ENCODE measurements around the gene TELO2.
A peak's percentile ranks its signal among the peaks of the same experiment; 100 is the strongest.

Gene TELO2

DNA sequence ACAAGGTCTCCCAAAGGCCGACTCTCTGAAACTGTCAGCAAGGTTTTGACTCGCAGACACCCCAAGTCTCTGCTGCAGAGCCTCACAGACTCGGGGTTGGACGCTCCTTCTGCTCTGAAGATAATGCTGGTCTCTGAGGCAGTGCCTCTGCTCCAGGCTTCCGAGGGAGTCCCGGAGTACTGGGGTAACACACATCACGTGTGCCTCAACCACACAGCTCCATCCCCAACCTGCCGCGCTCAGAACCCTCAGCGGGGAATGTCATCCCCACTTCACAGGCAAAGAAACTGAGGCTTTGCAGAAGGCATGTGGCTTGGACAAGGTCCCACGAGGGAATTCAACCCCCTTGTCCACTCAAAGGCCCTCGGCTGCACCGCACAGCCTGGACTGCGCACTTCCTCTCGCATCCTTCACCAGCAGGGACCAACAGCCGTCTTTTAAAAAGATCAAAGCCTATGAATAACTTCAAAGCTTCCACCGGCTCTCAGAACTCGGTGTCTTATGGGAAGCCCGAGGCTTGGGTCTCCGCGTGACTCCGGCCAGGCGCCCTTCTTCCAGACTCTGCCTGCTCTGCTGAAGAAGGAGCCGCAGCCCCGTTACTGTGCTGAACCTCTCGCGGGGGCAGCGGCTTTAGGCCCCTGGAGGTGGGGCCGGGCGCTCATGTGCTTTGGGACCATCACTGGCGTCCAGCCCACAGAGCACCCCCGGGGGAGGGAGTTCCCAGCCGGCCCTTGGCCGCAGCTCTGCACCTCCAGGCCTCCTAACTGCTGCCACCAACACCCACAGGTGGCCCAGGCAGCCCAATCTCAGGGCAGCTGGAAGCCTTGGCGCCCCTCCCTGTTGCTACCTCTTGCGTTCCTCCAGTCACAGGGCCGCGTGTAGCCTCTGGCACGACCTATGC, 42.5 kb downstream of the TELO2 start:
- no peak for DNase-seq (ENCODE audit: low read depth in 2 of 2)

DNA sequence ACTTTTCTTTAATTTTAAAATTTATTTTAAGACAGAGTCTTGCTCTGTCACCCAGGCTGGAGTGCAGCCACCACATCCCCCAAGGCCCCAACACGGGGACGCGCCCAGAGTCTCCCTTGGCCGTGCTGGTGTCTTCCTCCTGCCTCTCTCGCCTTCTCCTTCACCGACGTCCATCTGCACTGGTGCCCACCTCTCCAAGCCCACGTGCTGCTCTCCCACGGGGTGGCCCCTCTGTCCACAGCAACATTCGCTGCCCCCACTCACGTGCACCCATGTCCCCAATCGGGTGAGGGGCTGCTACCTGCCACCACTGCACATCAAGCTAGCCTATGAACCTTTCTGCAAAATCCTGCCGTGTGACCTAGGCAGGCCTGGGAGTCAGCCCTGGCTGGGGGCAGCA, 43.4 kb downstream of the TELO2 start:
- no peak for DNase-seq (ENCODE audit: low read depth in 2 of 2)

DNA sequence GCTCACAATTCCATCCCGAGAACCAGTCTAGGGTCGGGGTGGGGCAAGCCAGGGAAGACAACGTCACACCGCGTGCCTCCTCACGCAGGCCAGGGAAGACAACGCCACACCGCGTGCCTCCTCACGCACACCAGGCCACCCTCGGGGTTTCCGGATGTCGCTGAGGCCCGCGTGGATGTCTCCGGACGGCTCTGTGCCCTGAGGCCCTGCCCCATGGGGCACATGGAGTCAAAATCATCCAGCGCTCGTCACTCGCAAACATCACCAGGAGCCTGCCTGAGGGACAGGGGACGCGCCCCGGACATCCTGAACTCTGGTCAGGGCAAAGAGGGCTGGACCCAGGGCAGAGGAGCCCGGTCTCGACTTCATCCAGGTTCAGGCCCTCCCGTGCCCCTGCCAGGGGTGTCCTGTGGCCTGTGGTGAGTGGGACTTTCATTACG, 44.0 kb downstream of the TELO2 start:
- no peak for DNase-seq (ENCODE audit: low read depth in 2 of 2)

DNA sequence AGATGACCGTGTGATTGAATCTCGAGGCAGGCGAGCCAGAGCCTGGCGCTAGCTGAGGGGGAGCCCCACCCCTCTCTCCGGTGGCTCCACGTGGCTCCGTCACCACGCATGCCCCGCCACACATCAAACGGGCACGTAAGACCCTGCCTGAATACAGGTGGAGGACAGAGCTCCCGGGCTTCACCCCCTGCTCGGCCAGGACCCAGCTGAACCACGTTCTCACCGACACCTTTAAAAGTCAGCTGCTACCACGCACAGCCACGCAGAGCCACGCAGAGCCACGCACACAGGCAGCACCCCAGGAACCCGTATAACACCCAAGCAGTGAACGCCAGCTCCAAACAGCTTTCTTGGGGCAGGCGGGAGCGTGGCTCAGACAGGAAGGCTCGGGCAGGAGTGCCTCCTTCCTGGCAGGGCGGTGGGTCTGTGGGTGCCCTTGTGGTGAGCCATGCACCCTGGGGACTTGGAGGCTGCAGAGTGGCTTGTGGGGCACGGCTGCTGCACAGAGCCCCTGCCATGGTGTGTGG, 44.7 kb downstream of the TELO2 start:
- no peak for DNase-seq (ENCODE audit: low read depth in 2 of 2)

DNA sequence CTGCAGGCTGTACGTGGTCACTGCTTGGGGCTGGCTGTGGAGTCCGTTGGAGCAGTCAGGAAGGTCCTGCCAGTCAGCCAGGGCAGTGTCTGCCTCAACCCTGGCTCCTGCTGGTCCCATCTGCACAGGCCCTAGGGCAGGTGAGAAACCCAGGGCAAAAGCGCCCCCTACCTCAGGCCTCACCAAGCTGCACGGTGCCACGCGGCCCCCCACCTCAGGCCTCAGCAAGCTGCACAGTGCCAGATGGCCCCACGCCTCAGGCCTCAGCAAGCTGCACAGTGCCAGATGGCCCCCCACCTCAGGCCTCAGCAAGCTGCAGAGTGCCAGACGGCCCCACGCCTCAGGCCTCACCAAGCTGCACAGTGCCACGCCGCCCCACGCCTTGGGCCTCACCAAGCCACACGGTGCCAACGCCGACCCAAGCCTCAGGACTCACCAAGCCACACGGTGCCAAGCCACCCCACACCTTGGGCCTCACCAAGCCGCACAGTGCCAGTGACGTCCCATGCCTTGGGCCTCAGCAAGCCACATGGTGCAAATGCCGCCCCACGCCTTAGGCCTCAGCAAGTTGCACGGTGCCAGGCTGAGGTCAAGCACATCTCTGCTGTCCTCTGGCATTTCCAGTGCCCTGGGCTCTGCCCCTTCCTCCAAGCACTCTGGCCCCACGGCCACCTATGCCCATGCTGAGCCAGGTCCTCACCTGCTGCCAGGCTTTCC, 45.8 kb downstream of the TELO2 start:
- no peak for DNase-seq (ENCODE audit: low read depth in 2 of 2)

DNA sequence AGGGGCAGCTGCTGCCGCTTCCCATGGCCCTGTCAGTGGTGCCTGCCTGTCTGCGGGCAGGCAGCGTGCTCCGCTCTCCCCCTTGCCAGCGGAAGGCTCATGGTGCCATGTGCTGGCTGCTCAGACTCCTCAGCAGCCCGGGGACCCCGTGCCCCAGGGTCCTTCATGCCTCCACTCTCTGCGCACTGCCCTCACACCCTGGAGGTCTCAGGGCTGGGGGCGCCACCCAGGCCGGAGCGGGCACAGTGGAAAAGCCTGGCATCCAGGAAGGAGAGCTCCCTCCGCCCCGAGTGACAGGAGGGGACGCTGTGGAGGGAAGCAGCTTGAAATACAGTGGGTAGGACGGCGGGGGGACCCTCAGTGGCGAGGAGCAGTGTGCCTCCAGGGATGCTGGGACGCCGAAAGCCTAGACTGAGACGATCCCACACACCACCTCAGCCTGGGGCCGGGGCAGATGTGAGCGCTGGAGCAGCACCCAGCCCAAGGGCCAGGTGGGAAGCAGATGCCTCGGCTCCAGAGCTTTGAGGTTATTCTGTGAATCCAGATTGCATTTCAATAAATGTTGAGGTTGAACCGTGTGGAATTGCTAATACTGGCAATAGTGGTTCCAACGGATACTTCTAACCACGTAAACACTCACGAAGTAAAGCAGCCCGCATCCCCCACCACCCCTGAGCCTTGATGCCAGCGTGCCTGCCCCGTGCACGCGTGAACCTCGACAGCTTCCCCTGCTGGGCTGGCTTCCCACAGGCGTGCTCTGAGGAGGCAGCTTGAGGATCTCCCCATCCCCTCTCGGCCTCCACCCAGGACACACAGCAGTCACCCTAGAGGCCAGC, 46.8 kb downstream of the TELO2 start:
- DNase-seq (ENCODE audit: low read depth in 2 of 2), result no peak

DNA sequence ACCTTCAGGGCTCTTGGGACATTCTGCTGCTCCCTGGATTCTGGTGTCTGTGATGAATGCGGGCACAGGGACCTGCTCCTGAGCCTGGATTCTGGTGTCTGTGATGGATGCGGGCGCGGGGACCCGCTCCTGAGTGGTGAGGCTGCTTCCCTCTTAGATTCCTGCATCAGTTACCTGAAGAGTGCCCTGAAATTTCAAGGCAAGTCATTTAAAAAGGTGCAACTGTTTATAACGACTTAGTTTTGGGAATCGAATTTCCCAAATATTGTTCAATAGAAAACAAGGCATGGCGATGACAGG, 47.3 kb downstream of the TELO2 start:
- DNase-seq (ENCODE audit: low read depth in 2 of 2), result no peak

DNA sequence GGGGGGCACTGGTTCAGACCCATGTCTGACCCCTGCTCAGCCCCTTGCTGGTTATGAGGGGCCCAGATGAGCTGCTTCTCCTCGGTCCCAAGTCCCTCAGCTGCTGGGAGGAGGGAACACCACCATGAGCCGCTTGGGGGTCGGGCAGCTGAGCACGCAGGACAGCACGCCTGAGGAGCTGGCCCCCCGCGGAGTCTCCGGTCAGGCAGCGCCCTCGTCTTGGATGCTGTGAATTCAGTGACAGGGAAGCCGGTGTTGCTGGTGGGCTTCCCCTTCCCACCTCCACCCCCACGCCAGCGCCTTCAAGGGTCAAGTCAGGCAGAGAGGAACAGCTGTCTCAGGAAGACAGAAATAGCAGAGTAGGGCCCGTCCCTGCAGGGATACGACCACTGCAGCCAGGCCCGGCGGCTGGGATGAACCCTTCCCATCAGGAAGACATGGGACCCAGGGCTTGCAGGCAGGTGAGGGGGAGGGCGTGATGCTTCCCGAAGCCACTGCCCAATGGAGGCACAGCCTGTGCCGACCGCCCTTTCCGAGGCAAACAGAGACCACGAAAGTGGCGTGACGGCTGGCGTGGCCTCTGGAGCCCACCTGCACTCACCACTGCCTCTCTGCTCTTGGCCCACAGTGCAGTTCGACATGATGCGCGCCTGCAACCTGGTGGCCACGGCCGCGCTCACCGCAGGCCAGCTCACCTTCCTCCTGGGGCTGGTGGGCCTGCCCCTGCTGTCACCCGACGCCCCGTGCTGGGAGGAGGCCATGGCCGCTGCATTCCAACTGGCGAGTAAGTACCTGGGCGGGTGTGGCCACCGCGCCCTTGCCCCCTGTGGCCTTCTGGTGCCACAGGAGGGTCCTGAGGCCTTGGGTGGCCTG, 48.4 kb downstream of the TELO2 start:
- DNase-seq (ENCODE audit: low read depth in 2 of 2), result no peak

DNA sequence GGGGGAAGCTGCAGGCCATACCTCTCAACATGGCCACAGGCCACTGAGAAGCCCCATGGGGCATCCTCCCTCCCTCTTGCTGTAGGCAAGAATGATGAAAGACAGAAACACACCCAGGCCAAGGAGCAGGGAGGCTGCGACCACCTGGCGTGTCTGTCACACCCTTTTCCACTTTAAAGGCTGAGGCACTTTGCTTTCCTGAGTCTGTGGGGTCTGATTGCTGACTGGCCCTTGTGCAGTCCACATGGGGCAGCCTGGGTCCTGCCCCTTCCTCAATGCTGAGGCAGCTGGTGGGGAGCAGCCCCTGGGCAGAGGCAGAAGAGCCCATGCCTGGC, 49.0 kb downstream of the TELO2 start:
- DNase-seq (ENCODE audit: low read depth in 2 of 2), result no peak

DNA sequence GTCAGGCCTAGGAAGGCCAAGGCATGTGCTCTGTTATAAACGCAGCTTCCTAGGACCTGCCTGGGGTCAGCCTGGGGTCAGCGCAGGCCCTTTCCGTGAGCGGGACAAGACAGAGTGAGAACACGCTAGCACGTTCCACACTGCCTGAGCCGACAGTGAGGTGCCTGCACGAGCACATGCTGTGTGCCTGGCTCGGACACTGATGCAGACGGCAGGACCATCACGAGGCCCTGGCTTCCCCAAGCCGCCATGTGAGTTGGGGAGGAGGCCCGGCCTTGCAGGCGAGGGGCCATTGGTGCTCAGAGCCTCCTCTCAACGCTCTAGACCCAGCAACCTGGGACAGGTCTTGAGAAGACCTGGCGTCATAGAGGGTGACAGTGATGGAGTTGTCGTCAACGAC, 49.4 kb downstream of the TELO2 start:
- no peak for DNase-seq (ENCODE audit: low read depth in 2 of 2)

DNA sequence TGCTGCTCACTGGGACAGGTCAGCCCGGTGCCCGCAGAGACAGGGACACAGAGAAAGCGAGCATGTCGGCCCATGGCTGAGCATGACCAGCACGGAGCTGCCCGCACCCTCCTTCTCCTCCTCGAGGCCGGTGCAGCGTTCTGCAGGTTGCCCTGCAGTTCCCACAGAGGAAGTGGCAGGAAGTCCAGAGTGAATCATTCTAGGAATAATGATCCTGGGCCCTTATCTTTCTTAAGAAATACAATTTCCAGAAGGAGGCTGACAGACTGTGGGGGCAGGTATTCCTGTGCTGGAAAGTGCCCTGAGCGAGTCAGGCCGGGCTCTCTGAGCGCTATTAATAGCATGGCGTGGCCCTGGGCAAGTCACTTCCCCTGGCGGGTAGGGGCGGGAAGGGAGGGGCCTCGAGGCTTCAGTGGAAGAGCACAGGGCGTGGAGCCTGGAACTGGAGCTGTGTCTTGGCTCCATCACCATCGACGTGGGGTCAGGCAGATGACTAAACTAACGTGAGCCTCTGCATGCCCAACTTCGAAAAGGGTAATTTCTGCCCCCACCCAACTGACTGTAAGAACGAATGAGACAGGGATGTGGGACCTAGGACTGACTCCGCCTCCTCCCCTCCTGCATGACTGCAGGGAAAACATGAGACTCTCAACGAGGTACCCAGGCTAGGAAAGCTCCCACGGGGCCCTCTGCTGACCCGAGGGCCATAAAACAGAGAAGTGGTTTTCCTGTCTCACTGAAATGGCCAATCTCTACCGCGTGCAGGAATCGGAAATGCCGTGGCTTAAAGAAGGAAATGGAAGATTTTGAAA, 50.1 kb downstream of the TELO2 start:
- peak; percentile 54 to 66 for DNase-seq (ENCODE audit: low read depth in 2 of 2)

DNA sequence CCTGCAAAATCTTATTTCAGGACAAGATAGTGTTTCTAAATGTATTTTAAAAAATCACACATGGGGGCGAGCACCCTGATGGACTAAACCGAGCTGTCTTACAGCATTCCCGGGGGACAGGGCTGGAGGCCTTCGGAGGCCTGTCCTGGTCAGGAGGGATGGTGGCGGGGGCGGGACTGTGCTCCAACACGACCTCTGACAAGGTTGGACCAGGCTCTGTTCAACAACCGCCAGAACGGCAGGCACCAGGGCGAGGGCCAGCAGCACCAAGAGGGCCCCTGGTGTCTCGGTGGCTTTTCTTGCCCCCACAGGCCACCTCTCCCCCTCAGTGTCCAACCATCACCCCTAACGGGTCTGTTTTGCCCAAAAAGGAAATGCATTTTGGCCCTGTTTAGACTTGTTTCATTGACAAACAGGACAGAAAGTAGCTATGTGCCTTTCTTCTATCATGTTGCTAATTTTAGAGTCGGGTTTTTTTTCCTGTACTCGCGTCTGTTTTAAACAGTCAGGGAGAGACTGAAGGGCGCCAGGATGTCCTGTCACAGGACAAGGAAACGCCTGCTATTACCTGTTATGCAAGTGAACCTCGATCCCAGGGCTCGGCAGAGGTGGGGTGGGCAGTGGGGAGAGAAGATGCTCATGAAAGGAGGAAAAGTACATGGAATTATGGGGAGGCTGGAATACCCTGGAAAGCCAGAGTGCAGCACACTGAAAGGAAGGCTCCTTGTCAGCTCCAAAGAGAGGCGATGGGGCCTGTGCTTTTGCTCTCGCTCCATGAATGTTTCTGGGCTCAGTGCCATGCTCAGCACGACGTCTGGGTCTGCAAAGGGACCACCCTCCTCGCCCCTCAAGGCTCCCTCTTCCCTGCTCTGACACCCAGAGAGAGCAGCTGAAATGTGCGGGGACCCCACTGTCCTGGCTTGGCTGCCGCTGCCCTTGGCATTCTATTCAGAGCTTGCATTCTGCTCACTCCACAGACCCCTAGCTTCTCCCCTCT, 52.2 kb downstream of the TELO2 start:
- no peak for DNase-seq (ENCODE audit: low read depth in 2 of 2)

DNA sequence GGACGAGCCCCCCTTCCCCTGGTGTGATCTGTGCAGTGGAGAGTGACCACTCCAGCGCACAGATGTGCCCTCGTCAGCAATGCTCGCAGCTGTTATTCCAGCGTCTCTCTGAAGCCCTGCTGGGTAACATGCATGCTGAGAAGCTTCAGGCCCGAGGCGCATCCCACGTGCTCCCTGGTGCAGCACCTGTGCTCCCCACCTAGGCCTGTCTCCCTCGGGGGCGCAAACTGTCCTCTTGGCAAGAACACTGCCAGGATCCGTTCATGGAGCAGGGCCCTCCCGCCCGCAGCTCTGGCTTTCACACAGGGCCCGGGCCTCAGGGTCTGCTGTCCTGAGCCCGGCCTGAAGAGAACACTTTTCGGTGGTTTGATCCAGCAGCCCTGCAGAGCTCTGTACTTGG, 53.3 kb downstream of the TELO2 start:
- DNase-seq (ENCODE audit: low read depth in 2 of 2), result no peak

DNA sequence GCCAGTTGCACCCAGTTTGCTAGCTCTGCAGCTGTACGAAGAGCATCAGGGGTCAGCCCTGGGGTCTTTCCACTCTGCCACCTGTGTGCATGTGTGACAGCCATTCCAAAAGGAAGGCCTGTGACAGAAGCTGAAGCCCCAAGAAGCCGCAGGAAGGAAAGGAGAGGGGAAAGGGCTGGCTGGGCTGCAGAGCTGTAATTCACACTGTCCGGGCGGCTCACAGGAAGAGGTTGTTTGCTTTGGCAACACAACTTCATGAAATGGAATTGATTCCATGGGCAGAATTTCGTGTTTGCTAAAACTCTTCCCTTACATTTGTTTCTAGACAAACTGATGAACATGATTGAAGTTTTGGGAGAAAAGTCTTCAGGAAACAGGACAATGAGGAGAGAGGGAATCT, 55.1 kb downstream of the TELO2 start:
- DNase-seq (ENCODE audit: low read depth in 2 of 2), result no peak

DNA sequence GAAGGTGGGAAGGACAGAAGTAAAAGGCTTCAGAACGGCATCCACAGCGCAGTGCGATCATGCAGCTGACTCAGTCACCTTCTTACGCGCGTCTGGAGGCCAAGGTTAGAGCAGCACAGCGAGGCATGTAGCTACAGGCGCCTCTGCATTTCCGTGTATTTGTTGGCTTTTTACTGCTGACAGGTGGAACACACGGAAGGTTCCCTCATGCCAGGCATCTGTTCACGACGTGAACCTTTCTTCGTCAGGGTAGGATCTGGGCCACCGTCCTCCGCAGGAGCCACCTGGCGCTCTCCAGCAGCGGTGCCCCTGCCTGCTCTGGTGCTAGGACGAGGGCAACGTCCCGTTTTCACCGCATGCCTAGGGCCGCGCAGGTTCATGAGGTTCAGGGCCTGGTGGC, 55.6 kb downstream of the TELO2 start:
- DNase-seq (ENCODE audit: low read depth in 2 of 2), result no peak

DNA sequence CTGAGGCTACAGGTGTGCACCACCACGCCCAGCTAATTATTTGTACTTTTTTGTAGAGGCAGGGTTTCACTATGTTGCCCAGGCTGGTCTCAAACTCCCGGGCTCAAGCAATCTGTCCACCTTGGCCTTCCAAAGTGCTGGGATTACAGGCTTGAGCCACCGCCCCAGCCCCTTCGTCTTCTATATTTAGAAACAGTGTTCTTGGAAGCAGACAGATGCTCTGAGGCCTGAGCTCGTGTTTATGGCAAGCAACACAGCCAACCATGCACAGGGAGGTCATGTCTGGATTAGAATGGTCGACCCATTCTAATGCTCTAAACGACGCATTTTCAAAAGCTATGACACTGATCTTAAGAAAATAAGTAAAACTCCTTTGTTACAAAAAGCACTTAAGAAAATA, 56.9 kb downstream of the TELO2 start:
- no peak for DNase-seq (ENCODE audit: low read depth in 2 of 2)

DNA sequence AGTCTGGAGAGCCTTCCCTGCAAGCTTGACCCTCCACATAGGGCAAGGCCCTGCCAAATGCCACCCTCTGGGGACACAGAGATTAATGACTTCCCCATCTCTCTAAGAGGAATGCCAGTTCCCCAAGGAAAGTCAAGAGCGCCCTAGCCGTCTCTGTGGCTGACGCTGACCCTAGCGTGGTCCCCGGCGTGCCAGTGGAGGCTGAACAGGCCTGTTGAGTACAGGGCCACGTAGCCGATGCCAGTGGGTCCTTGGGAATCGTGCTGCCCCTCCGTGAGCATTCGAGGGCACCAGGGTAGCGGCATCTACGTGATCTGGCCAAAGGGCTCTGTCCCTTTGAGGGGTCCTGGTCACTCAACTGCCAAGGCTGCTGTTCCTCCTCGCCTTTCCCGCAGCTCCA, 57.5 kb downstream of the TELO2 start:
- DNase-seq (ENCODE audit: low read depth in 2 of 2), result no peak

DNA sequence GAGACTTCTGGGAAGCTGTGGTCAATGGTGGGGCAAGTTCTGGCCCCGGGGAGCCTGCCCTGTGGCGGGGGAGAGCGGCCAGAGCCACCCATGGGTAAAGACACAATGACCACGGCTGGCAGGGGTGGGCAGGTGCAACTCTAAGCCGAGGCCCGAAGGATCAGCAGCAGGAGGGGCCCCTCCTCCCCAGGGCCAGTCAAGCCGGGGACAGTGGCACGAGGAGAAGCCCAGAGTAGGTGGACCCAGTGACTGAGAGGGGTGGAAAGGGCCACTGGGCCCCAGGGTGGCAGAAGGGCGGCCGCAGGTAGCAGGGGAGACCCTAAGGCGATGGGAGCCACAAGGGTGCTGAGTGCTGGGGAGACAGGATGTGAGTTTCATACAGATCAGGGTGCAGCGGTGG, 58.0 kb downstream of the TELO2 start:
- no peak for DNase-seq (ENCODE audit: low read depth in 2 of 2)

DNA sequence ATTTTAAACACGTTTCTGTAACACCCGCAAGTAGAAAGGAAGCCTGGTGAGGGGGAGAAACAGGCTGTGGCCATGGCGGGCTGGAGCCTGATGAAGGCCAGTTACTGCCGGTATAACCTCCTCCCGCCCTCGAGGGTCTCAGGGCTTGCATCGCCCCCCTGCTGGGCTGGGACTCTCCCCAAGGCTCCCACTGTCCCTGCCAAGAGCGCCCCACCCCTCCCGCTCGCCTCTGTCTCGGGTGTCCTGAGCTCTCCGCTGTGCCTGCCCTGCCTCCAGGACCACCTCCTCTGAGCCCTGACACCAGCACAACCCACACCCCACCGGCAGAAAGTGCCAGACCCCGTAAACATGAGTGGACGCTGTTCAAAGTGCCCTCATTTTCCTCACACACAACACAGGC, 59.0 kb downstream of the TELO2 start:
- no peak for DNase-seq (ENCODE audit: low read depth in 2 of 2)

All from stimulated activated CD4-positive, alpha-beta T cell treated with anti-CD3 and anti-CD28 coated beads, Interleukin-4, amount 100 ng/mL, for 48 hours (primary cell).